T-helper 1 cell (primary cell): ENCODE data around the gene UROC1.
A peak's percentile ranks its signal among the peaks of the same experiment; 100 is the strongest.

Experiments used
- DNase-seq, 5 donors: peaks; one replicate each; pipeline ENCODE4 v3.0.0-alpha.2; 2012 to 2020
- total RNA-seq, 4 donors: gene quantifications; one replicate each; lab custom pipeline; 2026; lab: John Stamatoyannopoulos, UW

The UROC1 gene
- 0 reads per million in 4 donors for total RNA-seq

DNA sequence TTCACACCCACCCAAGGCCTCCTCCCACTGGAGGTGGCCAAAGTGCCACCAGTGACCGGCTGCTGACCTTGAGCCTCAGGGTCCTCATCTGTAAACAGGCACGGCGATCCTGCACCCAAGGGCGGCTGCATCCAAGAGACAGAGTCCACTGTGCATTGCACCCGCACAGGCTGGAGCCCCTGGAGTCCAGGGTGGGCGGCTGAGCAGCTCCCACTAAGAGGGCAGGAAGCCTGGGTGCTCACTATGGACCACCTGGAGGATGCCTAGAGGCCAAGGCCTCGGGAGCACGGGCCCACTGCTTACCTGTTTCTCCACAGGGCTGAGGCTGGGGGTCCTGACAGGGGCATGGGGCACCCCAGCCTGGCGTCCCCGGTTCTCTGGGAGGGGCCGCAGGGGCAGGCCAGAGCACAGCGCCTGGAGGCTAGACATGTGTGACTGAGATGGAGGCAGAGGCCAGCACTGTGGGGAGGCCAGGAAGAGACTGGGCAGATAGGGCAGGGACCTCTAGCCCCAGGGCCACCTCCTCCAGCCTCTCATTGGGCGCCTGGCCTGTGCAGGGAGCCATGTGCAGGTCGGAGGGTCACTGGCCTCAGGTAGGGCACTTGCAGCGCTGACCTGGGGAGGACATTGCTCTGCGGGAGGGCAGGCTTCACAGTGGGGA, at the start of gene UROC1:
TSS of gene UROC1 (minus strand) at position 483 of the 661 bp plus-strand sequence. CDS start at position 429, 54 bp downstream.
- DNase-seq = no peak

DNA sequence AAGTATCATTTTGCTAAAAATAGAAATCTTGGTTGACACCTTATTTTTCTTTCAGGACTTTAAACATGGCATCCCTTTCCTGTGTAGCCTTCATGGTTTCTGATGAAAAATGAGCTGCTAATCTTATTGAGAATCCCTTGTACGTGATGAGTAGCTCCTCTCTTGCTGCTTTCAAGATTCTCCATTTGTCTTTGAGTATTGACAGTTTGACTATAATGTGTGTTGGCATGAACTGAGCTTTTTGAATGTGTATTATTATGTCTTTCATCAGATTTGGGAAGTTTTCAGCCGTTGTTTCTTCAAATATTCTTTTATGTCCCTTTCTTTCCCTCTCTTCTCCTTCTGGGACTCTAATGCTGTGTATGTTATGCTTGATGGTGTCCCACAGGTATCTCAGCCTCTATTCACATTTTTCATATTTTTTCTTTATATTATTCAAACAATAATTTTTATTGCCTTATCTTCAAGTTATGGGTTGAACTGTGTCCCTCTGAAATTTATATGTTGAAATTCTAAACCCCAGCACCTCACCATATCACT, 45.2 kb upstream of the UROC1 start:
- DNase-seq = no peak

DNA sequence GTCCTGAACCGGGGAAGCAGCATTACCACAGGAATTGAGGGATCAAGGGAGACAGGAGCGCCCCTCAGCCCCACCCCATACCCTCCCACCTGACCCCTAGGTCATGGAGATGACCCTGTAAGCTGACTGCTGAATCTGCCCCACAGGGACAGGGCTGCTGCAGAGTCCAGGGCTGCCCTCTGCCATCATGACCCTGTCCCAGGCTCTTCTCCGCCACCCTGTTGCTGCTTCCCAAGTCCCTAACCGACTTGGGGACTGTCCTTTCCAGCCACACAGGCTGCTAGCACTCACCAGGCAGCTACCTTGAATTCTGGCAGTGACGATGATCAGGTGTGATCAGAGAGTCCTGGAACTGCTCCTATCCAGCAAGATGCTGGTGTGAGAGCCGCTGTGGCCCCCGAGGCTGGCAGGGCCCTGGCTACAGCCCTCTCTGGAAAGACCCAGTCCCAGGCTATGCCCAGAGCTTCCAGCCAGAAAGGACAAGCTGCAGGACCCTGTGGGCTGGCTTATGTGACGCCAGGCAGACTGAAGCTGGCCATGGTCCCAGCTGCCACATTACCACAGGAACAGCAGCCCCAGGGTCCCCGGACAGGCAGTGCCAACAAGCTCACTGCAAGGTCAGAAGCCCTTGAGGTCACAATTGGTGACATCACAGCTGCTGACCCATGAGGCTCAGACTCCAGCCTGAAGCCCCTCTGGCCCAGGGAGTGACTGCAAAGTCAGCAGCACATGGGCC, 40.9 kb upstream of the UROC1 start, which contains the start of gene C3orf22:
TSS of gene C3orf22 (minus strand) at position 597 of the 736 bp plus-strand sequence. CDS start 5,542 bp downstream, outside the sequence.
- DNase-seq = no peak

DNA sequence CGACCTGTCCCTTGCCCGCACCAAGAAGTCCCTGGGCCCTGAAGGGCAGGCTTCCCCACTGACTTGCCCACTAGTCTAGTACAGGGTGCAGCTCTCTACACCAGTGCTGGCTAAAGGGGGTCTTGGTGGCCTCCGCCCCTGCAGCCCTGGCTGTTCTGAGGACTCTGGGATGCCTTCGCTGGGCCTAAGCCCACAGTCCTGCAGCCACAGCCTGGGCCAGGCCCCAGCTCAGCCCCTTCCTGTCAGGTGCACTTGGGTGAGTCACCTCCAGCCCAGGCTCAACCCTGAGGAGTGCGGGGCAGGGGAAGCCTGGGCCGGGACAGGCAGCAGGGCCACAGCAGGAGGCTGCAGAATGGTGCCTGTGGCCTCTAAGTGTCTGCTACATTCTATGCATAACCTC, 40.2 kb upstream of the UROC1 start:
- no peak for DNase-seq

DNA sequence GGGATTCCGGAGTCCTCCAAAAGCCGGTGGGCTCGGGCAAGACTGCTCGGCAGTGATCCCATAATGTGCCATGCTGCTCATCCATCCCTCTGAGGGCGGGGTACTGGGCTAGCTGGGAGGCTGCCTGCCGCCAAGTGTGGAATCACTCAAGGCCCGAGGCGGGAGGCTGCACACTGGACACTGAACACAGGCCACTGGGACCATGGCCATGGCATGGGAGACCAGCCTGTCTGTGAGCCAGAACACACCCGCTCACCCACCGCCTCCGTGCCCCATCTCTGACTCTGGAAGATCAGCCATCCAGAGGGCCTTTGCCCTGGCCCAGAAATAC, 39.8 kb upstream of the UROC1 start:
- no peak for DNase-seq

DNA sequence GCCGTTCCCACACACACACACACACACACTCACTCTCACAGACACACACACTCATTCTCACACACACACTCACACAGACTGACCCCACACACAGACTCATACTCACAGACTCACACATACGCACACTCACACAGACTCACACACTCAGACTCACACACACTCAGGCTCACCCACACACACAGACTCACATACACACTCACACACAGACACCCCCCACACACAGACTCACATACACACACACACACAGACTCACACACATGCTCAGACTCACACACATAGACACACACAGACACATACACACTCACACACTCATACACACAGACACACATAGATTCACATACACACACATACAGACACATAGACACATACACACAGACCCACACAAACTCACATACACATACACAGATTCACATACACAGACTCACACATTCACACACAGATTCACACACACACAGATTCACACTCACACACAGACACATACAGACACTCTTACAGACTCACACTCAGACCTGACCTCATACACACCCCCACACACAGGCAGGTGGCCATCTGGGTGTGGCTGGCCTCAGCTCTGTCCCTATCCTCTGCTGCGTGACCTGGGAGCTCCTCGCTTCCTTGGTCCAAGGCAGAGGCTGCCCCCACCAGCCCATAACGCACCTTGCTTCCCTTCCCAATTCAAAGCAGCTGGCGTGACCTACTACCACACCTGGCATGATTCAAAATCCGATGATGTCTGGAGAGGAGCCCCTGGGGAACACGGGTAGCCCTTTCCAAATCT, 39.3 kb upstream of the UROC1 start:
- DNase-seq = no peak

DNA sequence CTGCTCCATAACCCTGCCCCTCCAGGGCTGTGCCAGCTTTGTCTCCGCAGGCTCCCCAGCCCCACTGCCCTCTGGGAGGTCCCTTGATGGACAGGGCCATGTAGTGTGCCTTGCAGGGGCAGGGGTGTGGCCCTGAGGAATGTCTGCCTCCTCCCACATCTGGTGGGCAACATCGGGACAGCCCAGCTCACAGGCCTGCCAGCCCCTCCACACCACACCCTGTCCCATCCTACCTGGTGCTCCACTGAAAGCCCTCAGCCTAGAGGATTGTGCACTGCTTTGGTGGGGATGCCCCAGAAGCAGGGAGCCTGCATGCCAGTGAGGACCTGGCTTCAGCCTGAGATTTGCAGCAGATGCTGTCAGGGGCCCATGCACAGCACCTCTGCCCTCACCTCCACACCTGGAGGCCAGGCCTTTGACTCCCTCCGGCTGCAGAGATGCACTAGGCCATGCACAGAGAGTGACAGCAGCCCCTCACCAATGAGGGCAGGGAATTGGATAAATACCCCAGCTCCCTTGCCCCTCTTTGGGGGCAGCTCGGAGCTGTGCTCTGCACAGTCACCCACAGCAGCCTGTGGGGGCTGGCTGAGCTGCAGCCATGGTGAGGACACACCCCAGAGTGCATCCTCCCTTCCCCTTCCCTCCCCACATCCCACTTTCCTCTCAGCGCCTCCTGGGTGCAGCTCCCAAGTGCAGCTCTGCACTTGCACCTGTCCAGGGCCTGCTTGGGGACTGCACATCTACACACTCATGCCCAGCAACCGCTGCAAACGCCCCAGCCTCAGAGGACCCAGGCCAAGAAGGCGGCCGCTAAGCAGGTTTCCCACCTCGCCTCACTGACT, 38.4 kb upstream of the UROC1 start:
- DNase-seq = no peak

DNA sequence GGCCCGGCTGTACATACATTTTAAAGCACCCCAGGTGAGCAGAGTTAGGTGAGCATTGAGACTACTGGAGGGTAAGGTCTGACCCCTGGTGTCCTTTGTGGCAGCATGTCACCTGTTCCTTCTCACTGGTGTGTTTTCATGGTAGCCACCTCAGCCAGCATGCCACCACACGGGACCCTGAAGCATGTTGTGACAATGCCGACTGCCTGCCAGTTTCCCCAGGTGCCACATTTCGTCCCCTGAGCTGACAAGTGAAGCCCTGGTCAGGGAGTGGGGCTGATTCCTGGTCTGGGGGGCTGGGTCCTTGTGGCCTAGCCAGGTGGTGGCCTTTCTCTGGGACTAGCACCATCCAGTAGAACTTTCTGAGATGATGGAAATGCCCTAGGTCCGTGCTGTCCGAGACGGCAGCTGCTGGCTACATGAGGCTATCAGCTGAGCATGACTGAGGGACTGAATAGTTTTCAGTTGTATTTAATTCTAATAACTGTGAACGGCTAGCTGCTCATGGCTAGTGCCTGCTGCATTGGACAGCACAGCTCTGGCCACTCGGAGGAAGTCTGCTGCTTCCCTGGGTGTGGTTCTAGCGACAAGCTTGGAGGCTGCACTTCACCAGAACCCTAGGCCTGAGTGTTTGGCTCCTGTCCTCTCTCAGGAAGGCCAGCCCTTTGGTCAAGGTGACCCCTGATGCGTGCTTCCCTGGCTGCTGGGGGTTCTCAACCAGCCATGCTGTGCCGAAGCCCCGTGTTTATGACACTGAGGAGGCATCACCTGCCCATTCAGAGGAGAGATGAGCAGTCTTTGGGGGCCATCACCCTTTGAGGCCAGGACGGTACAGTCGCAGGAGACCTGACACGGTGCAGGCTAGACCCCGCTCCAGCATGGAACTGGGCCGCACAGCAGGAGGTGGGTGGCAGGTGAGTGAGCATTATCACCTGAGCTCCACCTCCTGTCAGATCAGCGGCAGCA, 37.3 kb upstream of the UROC1 start:
- DNase-seq = no peak

DNA sequence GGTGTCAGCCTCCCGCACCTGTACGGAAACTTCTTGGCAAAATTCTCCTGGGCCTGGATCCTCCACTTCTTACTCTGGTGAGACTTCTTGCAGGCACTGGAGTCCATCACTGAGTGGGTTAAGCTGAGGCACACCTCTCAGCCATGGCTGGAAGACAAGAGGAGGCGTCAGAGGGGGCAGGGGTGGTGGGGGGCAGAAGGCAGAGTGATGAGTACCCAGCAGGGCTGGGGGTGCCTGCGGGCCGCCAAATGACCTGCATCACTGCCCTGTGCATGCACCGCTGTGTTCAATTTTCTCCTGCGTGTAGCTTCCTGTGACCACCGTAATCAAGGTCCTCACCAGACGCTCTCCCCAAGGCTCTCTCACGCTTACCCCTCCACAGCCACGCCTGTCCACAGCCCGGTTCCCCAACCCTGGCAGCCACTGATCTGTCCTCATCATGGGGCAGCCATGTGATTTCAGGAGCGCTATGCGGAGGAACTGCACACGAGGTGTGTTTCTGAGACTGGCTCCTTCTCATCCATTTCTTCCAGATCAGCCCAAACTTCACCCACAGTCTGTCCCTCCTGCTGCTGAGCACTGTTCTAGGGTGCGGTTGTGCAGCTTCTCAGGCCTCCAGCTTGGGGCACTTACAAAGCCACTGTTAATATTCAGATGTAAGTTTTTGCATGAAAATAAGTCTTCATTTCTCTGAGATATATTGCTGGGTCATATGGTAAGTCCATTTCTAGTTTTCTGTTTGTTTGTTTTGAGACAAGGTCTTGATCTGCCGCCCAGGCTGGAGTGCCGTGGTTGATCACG, 35.9 kb upstream of the UROC1 start:
- no peak for DNase-seq

DNA sequence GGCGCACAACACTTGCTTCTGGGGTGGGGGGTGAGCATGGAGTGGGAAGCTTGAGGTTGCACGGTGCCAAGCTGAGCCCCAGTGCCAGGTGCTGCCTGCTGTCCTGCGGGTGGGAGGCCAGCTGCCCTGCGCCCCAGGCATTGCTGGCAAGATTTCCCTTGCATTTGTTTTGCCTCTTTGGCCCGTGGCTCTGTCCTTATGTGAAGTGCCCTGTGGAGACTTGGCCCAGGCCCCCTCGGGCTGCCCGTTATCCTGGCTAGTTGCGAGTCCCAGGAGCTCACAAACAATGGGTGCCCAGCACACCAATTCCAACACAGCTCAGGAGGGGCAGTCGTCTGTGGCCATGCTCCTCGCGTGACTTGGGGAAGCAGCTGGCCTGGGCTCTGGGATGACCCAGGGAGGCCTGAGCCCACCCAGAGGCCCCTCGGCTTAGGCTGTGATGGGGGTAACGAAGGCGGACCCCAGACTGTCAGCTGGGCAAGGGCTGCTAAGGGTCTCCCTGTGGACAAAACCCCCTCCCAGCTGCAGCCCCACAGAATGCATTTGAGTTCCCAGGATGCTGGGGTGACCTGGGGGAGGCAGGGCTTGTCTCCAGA, 35.2 kb upstream of the UROC1 start:
- no peak for DNase-seq

DNA sequence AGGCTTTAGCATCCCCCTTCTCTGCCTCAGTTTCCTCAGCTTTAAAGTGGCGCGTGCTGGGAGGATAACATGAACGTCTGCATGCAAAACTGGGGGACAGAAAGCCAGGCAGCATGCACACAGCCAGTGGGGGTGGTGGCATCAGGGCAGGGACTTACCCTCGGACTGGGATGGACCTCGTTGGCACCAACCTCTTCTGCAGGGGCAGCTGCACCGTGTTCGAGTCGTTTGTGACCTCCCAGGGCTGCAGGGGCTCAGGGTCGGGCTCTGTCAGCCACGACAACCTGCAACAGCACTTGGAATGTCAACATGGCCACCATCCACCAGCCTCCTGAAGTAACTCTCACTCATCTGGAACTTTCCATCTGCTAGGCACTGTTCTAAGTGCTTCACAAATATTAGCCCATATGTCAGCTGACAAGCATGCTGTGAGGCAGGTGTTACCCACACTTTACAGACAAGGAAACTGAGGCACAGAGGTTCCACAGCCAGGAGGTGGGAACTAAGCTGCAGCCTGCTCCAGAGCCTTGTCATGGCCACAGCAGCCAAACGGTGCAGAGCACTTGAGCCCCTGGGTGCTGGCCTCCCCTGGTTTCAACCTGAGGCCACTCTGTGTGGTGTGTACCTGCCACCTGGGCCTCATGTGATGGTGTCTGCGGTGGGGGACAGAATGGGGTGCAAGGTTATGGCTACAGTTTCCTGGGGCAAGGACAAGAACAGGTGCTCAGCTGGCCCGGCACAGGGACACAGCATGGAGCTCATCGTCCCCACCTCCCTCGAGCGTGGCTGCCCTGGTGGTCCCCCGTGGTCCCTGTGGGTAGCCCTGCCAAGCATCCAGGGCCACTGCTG, 34.5 kb upstream of the UROC1 start:
- DNase-seq = no peak

DNA sequence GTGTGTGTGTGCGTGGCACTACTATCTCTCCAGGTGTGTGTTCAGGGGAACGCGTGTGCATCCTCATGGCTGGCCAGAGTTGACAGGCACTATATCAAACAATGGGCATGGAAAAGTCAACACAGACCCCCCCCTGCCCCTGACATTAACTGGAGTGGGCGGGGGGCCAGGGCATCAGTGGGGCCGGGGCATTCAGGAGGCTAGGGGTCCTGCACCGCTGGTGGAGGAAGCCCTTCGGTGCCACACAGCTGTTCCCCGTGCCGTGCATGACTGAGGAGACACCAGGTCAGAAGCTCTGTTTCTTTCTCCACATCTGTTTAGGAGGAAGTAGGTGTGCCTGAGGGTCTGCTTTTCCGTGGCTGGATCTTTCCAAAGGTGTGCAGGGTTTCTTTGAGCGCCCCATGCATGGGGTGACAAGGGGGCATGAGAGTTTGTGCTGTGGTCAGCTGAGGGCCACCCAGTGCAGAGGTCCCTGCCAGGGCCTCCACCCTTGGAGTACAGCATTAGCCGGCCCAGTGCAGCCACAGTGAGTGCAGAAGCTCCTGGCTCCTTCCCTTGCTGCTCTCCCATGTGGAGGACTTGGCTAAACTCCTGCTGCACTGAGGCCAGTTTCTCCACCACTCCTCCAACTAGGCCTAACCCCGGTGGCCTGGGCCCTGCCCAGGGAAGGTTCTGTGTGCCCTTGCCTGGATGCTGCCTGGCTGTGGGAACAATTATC, 33.7 kb upstream of the UROC1 start:
- no peak for DNase-seq

DNA sequence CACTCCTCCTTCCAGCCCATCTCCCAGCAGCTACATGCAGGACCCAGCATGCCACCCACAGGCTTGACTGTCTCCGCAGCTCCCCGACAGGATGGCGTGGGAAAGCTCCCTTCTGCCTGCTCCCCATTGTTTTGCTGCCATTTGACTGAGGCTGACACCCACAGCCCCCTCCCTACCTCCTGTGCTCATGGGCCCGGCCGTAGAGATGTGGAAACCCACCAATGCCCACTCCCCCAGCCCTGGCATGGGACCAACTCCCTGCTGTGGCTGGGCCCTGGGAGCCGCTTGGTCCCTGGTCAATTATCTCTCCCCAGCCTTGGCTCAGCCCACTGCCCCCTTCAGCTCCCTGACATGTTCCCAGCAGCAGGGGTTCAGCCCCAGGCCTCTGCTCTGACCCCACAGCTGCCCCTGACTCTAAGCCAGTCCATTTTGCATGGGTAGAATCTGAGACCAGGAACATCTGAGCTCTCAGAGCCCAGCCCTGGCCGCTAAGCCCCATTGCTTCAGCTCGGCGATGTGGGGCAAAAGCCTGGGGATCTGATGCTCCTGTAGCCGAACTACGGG, 33.0 kb upstream of the UROC1 start:
- DNase-seq = no peak

DNA sequence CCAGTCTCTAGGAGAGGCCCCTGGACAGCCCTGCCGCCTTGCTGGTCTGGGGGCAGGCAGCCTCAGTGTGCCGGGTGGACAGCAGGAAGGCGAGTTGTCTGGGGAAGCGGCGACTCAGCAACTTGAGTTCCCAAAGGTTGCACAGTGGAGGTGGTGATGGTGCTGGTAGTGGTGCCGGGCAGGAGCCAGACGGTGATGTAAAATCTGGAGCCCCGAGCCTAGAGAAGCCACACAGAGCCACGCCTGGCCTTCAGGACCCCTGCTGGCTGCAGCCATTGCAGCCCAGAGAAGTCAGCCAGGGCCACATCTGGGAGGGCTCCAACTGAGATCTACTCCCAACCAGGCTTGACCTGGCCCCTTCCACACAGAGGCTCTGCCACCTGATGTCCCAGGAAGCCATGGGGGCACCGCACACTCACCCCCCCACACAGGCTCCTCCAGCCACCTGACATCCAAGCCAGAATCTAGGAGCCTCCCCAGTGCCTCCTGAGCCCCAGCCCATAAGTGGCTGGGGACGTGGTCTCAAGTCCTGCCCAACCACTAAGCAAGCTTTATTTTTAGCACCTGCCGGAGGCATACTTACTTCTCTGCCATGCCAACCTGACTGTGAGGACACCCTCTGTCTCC, 32.4 kb upstream of the UROC1 start:
- DNase-seq = no peak

DNA sequence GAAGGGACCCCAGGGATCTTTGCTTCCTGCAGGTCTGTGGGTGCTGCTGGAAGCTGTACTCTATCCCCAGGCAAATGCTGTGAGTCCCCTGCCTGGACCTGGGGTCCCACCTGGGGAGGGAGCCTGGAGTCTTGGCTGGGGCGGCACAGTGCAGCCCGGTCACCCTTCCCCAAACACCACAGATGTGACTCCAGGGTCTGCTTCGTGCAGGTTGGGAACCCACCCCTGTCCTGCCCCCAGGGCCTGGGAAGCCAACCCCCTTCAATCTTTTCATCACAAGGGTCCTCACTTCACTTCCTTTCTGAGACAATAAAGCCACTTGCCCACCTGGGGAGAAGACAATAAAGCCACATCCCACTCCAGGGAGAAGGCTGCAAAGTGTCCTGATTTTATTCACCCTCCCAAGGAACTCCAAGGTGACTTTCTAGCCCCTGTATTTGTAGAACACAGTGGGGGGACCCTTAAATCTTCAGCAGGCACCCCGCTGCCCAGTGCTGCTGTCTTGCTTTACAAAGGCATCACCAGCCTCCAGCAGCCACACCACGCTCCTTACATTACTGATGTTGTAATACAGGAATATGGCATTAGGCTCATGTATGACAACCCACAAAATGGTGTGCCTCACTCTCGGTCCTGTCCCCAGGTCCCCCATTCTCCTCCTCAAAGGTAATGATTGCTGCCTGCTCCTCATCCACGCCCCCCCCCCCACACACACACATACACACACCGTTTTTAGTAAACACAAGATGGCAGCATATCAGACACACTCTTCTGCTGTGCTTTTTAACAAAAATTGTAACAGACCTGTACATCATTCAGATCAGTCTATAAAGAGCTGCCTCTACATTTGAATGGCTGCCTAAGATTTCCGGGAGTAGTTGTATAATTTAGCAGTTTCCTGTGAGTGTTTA, 31.2 kb upstream of the UROC1 start:
- peak in 1 of 5 donors; percentile 7 for DNase-seq

DNA sequence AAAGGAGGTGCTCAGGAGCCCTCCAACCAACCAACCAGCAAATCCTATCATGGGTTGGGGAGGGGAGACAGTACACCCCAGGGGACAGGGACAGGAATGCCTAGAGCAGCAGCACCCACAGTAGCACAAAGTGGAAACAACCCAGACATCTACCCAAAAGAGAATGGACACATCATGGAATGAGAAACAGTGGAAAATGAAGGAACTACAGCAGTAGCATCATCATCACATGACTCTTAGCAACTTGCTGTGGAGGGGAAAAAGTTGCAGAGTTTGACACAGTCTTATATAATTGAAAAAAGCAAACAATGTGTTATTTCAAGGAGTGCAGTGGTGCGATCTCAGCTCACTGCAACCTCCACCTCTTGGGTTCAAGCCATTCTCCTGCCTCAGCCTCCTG, 30.1 kb upstream of the UROC1 start:
- peak in 1 of 5 donors; percentile 6 for DNase-seq
